ENCODE results near the gene DDIT3. TPM values are rescaled to one million over a fixed set of nuclear protein-coding genes. Genes with fewer than 3 reads are reported as not detected.

The DDIT3 gene
- total RNA-seq, 1 experiment from 2014 or later, result 19.1 TPM

GRCh38 chr12:57467915-57468314 is 52.4 kb downstream of the DDIT3 start:
- no peak for DNase-seq (ENCODE audit: low read depth)

GRCh38 chr12:57467212-57467874 is 53.0 kb downstream of the DDIT3 start:
- DNase-seq (ENCODE audit: low read depth), result no peak

Other genes with a start within 250 kb of the DDIT3 start
- gene R3HDM2, start 89.5 kb downstream of the DDIT3 start, total RNA-seq (2014; rRNA removed; shearing (Covaris generic)), result 10.8 and 12.3 TPM in 2 replicates
- gene INHBC, start 85.7 kb downstream of the DDIT3 start, total RNA-seq (2014; rRNA removed; shearing (Covaris generic)), result not detected in 2 replicates
- 0.24 and 0.88 TPM in 2 replicates for gene INHBE, start 65.2 kb downstream of the DDIT3 start, total RNA-seq (2014; rRNA removed; shearing (Covaris generic))
- 0.49 and 0.60 TPM in 2 replicates for gene GLI1, start 60.7 kb downstream of the DDIT3 start, total RNA-seq (2014; rRNA removed; shearing (Covaris generic))
- gene ARHGAP9, start 40.6 kb downstream of the DDIT3 start, total RNA-seq (2014; rRNA removed; shearing (Covaris generic)), result 0.20 TPM in 1 of 2 replicates, not detected in the other
- gene MARS1, start 32.4 kb downstream of the DDIT3 start, total RNA-seq (2014; rRNA removed; shearing (Covaris generic)), result 79.7 and 94.8 TPM in 2 replicates
- gene MBD6, start 2.3 kb upstream of the DDIT3 start, total RNA-seq (2014; rRNA removed; shearing (Covaris generic)), result 1.7 and 2.1 TPM in 2 replicates
- gene DCTN2, start 26.7 kb upstream of the DDIT3 start, total RNA-seq (2014; rRNA removed; shearing (Covaris generic)), result 123 and 155 TPM in 2 replicates
- 0.60 and 1.9 TPM in 2 replicates for gene KIF5A, start 29.5 kb upstream of the DDIT3 start, total RNA-seq (2014; rRNA removed; shearing (Covaris generic))
- gene PIP4K2C, start 70.7 kb upstream of the DDIT3 start, total RNA-seq (2014; rRNA removed; shearing (Covaris generic)), result 15.9 and 19.3 TPM in 2 replicates
- 9.9 and 10.7 TPM in 2 replicates for gene DTX3, start 84.3 kb upstream of the DDIT3 start, total RNA-seq (2014; rRNA removed; shearing (Covaris generic))
- 9.4 and 11.5 TPM in 2 replicates for gene ARHGEF25, start 90.9 kb upstream of the DDIT3 start, total RNA-seq (2014; rRNA removed; shearing (Covaris generic))
- 11.9 and 14.4 TPM in 2 replicates for gene B4GALNT1, start 112.7 kb upstream of the DDIT3 start, total RNA-seq (2014; rRNA removed; shearing (Covaris generic))
- 152 and 183 TPM in 2 replicates for gene OS9, start 173.6 kb upstream of the DDIT3 start, total RNA-seq (2014; rRNA removed; shearing (Covaris generic))
- gene AGAP2, start 218.2 kb upstream of the DDIT3 start, total RNA-seq (2014; rRNA removed; shearing (Covaris generic)), result 0.20 and 0.72 TPM in 2 replicates
- 39.2 and 42.1 TPM in 2 replicates for gene TSPAN31, start 224.5 kb upstream of the DDIT3 start, total RNA-seq (2014; rRNA removed; shearing (Covaris generic))
- gene CDK4, start 231.8 kb upstream of the DDIT3 start, total RNA-seq (2014; rRNA removed; shearing (Covaris generic)), result 232 and 269 TPM in 2 replicates
- 3.0 and 4.2 TPM in 2 replicates for gene MARCHF9, start 234.6 kb upstream of the DDIT3 start, total RNA-seq (2014; rRNA removed; shearing (Covaris generic))
- 1.1 and 1.2 TPM in 2 replicates for gene CYP27B1, start 246.6 kb upstream of the DDIT3 start, total RNA-seq (2014; rRNA removed; shearing (Covaris generic))

All from RPMI7951 (cell line).